COLO668 (cell line): Measurements from ENCODE around the gene NRN1.
A peak's percentile ranks its signal among the peaks of the same experiment; 100 is the strongest.
"Not testable (repeated sequence)": the region's sequence is repeated elsewhere in the genome, so short reads cannot be mapped to it uniquely, and the experiment has no call there.

Source experiments
- DNase-seq: peaks from one replicate; lab custom pipeline; 2025; ENCODE audit not compliant: unreplicated experiment; lab: John Stamatoyannopoulos, UW

NRN1 gene, protein sequence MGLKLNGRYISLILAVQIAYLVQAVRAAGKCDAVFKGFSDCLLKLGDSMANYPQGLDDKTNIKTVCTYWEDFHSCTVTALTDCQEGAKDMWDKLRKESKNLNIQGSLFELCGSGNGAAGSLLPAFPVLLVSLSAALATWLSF

DNA sequence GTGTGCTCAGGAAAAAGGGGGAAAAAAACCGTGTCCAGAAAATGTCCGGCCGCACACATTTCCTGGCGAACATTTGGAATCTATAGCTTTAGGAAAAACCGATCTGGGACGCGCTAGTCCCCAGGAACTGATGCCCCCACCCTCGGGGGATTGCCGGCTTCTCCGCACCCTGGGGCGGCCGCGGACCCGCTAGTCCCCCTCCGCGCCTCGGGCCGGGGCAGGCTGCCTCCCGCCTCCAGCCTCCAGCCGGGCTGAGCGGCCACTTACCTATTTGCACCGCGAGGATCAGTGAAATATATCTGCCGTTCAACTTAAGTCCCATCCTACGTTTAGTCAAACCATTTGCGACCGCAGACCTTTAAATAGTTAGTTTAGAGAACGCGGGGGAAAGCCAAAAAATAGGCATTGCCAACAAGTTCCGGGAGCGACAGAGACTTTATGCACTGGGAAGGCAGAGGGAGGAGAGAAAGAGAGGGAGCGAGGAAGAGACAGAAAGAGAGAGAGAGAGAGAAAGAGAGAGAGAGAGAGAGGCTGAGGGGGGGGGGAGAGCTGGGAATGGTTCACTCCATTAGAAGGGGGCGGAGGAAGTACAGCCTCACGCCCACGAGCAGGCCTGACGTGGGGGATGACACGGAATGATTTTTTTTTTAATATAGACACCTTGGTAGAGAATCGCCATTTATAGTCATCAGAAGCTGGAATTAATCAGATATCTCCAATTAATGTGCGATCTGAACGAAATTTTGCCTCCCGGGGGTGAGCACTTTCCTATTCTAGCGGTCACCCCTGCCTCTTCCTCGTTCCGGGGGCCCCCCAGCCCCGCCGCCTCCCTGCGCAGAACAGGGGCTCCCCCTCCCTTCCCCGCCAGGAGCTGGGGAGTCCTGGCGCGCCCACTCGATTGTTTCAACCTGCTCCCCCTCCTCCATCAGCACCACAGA lies at the start of gene NRN1:
Gene NRN1 (minus strand): TSS at position 498 of the 938 bp plus-strand sequence. CDS start 176 bp downstream, at position 322.
- DNase-seq, result peak; percentile 45

DNA sequence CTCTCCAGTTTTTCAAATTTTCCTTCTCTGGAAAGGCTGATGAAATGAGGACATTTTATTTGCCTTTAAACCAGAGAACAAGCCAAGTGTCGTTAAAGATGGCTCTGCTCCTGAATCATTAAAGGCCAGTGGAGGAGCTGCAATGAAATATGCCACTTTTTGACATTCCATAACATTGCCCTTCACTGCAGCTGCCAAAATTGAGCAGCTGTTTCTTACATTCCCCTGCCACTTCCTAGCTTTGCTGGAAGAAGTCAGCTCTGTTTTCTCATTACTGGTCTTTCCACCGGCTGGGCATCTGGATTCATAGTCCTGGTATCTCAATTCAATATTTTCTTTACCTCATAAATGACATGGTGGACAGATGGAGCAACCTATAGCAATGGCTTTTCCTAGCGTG lies 45.5 kb upstream of the NRN1 start:
- no peak for DNase-seq

DNA sequence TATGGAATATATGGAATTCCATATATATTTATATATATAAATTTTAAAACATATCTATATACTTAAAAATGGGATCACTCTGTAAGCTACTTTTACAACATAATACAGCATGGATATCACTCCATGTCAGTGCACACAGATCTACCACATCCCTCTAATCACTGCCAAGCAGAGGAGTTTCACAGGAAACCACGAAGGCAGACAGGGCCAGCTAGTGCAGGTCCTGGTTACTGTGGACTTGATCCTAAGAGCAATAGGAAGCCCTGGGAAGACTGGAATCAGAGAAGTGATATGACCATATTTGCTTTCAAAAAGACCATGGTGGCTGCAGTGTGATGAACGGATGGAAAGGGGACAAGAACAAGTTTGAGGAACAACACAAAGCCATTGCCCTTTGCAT lies 40.0 kb upstream of the NRN1 start:
- DNase-seq, result no peak

DNA sequence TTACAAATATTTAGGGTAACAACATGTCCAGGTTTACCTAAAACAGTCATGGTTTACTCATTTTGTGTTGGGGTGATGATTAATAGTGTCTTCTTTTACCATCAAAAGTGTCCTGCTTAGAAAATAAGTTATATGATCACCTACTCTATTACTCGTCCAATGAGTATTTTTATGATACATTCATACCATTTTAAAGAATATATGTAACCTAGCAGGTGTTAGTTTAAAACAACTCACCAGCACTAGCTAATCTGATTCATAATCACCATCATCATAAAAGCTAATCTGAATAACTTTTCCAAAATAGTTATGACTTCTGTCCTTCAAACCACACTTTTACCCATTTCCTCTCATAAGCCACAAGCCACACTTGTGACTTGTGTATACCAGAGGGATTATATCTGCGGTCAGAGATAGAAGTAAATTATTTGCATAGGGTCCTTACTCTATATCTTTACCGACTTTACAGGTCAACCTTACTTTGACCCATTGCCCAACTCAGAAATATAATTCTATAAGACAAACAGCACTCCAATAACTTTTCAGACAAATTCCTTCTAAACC lies 33.3 kb upstream of the NRN1 start:
- DNase-seq, result no peak

DNA sequence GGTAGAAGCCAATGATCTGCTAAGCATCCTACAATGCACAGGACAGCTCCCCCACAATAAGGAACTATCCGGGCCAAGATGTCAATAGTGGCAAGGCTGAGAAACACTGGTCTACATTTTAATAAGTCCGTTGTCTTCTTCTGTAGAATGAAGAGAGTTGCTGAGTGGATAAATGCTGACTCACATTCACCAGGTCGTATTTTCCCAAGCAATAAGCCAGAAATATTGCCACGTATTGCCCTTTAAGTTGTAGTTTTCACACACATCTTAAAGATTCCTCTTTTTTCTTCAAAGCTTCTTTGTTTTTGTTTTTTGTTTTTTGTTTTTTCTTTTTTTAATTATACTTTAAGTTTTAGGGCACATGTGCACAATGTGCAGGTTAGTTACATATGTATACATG lies 30.5 kb upstream of the NRN1 start:
- no peak for DNase-seq

DNA sequence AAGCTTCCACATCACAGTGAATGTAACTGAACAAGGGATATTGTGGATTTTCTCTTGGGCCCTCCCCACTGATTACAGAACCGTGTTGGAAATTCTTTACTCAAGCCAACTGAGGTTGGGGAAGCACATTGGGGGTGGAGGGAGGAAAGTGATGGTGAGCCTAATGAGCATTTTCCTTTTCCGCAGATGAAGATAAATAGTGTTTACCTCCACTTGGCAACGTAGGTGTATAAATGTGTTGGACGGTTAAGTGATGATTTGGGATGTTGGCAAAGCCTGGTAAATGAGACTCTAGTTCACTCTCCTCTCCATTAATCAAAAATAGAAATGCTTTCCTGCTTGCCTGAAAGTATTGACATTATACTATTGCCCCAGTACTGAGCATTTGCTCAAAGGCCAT lies 27.1 kb upstream of the NRN1 start:
- no peak for DNase-seq

DNA sequence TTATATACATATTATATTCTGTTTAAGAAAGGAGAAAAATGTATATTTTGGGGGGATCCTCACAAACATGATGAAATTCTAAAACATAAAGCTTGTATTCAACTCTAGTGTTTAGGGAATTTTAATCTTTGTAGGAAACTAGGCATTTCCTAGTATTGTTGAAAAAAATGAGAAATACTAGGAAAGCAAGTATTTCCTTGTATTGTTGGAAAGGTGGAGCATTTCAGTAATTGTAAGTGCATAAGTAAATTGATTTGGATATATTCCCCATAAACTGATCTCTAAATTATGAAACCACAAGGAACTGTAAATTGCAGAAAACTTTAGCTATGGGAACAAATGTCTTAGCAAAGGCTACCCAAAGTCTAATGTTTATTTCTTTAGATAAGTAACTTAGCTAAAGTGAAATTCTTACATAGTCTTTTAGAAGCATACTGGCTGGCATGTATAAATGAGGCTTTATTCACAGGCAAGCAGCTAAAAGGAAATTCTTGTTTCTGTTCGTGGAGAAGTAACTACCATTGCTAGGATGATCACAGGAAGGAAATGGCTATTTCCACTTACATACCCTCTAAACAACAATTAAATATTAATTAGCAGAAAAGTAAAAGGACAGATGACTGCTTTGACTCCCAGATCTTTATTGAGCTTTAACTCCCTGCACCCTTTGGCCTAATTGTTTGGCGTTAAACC lies 19.9 kb upstream of the NRN1 start:
- DNase-seq, result no peak

DNA sequence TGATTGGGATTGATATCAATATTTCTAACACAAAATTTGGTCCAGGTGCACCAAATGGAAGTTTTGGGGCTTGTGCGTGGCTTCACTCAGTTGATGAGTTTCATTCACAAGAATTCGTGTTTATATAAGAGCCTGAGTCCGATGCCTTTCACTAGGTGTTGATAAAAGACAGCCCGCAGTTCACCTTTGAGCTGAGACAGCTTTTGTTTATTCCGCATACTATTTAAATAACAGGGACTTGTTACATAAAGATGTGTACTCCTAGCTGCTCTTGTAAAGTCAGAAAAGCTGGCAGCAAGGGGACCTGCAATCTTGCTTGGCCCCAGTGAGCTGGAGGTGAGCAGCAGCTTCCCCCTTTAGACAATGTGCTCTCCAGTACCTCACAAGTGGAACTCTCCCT lies 19.0 kb upstream of the NRN1 start:
- DNase-seq, result no peak

DNA sequence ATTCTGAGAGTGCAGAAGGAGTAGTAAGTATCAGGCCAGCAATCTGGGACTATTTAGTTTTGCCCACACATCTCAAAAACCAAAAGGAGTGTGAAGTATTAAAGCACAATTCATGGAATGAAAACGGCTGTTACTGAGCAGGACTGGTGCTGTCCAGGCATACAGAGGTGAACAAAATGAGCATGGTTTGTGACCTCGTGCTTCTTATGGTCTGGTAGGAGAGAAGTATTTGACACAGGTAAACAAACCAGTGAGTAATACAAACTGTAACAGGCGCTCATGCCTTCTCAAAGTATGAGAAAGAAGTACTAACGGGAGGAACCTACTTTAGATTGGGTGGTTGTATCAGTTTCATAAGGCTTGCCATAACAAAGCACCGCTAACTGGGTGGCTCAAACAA lies 17.5 kb upstream of the NRN1 start:
- DNase-seq, result no peak

DNA sequence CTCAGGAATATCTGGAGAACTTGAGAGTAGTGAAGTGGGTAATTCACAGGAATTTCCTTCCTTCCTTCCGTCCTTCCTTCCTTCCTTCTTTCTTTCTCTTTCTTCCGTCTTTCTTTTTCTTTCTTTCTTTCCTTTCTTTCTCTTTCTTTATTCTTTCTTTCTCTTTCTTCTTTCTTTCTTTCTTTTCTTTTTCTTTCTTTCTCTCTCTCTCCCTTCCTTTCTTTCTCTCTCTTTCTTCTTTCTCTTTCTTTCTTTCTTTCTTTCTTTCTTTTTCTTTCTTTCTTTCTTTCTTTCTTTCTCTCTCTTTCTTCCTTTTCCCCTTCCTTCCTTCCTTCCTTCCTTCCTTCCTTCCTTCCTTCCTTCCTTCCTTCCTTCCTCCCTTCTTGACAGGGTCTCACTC lies 16.1 kb upstream of the NRN1 start:
- not testable (repeated sequence) for DNase-seq

DNA sequence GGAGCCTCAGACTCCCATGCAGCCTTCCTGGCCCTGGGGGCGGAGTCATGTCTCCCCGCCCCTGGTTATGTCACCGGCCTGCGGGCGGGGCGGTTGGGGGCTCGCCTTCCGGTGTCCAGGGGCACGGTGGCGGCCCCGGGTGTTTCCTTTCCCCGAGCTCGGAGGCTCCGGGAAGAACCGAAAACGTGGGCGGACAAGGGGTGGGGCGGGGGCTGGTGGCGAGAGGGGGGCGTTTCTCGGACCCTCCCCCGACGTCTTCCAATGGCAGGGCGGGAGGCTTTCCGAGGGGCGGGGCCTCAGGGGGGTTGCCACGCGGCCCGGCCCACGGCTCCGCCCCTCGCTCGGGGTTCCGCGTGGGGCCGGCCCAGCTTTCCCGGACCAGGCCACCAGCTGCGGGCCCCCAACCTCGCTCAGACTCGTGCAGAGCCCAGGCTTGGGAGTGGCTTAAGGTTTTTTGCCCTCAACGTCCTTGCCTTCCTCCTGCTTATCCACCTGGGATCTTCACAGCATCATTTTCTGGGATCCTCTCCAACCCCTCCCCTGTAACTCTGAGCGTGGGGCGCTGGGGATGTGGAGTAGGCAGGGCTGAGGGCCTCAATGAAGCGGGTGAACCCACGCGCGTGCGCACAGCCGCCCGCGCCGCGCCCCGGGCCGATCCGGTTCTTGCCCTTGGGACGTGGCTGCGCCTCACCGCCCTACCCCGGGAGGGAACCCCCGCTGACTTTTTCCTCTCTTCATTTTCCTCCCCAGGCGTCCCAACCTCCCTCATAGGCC lies 2.1 kb upstream of the NRN1 start:
- peak; percentile 99 for DNase-seq

DNA sequence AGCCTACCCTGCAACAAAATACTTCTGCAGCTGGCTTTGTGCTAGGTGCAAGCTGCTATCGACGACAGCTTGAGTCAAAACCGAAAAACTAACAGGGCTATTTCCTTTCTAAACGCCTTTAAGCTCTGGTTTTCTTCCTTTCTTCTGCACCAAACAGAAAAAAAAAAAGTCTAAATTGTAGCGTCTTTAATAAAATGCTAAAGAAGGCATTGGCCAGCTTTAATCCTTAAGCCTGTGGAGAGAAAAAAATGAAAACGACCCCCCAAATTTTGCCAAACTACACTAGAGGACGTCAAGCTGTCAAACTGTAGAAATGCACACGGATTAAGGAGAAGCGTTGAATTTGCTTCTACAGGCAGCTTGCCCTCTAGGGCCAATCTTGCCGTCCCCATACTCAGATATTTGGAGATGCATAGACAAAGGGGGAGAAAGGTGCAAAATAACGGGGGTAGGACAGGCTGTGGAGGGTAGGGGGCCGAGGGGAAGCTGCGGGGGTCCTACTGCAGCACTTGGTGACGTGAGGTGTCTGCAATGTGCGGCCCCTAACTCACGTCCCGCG lies 1.4 kb upstream of the NRN1 start:
- DNase-seq, result no peak

DNA sequence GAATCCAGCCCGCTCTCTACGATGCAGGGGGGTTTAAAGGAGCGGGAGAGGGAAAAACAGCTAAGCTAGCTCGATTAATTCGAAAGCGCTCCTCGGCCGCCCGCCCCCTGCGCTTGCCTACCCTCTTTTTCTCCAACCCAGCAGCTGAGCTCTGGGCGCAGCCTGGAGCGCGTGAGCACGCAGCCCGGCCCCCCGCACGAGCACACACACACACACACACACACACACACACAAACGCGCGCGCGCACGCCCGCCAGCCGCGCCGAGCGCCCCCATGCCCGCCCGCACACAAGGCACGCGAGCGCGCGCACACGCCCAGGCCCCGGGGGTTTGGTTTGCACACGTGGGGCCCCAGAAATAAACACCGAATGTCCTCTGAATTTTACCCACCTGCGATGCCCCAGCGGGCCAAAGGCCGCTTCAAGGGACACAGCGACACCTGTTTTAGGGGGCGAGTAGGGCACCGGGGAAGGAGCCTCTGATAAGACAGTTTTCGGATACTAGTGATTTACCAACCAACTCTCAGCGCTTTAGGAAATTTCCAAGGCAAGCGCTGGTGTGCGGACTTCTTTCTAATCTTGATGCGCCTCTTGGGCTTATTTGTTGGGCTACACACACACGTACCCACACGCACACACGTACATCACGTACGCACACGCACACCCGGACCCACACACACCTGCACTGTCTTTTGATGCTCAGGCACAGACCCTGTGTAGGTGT lies 802 bp upstream of the NRN1 start:
- DNase-seq, result peak; percentile 80

DNA sequence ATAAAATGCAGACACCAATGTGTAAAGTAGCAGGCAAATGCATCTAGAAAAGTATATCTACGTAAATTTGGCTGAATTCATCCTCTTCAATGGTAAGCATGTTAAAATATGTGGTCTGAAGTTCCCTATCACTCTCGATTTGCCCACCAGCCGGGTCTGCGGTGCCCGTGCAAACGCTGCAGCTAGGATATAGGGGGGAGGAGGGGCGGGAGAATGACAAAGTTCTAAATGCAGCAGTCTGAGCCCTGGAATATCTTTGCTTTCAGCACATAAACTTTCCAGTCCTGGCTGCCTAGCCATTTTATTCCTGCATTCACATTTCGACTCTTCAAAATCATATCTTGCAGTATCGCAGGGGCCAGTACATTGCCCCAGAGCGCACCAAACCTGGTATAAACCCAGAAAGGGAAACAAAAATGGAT lies 708 bp downstream of the NRN1 start:
- peak; percentile 22 for DNase-seq

DNA sequence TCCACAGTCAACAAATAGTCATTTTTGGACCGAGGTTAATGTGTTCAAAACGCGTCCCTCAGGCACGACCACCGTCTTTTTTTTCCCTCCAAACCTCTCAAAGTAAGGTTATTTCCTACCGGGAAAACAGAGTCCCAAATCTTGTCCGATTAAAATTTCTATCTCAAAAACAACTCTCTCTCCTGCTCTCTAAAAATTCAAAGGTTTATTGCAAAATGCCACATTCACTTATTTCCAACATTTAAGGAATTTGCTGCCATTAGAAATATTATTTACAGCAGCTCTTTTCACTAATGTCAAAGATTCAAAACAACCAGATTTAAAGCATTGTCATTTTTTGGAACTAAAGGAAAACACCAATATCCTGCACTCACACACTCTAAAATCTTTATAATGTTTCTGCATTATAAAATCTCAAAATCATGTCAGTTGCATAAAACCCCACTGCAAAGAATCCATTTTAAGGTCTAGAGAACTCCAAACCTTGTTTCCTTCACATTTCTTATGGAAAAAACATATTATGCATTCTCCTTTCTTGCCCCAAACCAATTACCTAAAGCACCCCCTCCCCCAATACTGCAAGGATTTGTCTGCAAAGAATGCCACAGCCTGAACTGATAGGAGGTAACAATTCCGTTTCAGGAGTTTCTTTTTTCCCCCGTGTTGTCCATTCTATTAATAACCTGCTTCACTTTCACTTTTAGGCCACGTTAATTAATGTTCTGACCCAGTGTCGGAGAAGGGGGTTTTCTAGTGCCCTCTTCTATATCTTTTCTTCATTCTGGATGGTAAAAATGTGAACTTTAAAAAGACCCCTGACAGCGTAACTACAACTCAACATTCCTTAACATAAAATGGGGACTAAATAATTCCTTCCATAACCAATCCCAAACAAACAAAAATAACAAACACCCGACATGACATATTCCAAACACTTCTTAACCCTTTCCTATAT lies 1.4 kb downstream of the NRN1 start:
- DNase-seq, result no peak

DNA sequence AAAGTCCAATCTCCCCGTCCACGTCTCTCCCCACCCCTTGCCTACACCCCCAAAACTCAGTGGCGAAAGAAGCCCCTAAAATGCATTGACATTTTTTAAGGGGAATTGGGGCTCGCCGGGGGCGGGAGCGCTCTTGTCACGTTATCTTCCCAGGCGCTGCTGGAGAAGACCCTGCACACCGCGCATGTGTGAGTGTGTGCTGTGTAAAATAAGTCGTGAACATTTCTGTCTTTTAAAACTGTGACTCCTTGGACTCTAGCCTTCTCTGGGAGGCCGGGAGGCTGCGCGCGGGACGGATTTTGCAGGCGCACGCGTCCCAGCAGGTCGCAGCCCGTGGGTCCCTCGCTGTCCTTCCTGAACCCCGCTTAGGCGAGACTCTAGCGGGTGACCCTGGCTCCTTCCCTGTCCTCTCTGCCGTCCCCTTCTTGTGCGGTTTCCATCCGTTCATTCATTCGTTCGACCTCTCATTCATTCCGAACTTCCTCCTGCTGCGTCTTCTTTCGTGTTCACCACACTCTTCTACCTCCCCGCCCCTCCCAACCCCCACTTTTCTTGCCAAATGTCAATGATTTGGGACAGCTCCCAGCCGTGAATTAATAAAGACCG lies 2.2 kb downstream of the NRN1 start:
- DNase-seq, result peak; percentile 26

DNA sequence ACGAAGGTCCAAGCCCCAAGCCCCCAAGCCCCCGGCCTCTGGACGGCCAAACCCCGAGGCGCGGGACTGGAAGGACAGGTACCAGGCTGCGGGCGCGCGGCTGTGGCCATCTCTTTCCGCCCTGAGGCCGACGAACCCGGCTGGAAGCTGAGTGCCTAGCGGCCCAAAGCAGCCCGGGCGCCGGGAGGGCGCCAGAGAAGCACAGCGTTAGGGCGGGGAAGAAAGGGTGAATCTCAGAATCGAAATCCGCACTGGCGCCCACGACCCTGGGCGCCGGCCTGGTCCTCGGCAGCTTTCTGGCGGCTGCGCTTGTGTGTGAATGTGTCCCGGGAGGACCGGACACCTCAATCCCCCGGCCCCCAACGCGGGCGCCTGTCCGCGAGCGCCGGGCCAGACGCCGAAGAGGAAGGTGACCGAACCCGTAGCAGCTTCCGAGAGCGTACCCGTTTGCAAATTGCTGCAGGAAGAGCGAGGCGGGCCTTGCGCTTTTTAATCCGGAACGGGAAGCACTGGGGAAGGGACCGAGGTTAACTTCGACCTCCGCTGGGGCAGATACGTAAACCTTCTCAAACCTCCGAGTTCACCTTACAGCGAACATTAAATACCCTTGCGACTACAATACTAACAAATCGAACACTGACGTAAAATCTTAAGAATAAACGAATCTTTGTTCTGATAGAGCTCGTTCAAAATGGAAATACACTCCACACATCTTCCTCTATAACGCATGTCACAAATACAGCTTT lies 2.9 kb downstream of the NRN1 start:
- DNase-seq, result peak; percentile 58
